HG02973 (cell line): Measurements from ENCODE around the gene GSAP.

Experiments
- ATAC-seq: cut with Tn5 transposase; IDR thresholded peaks from one replicate; pipeline ENCODE4 v1.9.1; 2021; ENCODE audit warnings: moderate library complexity; ENCODE audit not compliant: unreplicated experiment

GSAP gene

GRCh38 chr7:77441046-77441445 lies 24.9 kb upstream of the GSAP start:
- no peak for ATAC-seq

GRCh38 chr7:77439572-77439971 lies 23.4 kb upstream of the GSAP start:
- no peak for ATAC-seq

- ATAC-seq, result no peak
Observed at GRCh38 chr7:77438131-77438530, 22.0 kb upstream of the GSAP start.

- no peak for ATAC-seq
Observed at GRCh38 chr7:77434570-77435275, 18.6 kb upstream of the GSAP start.

- ATAC-seq, result no peak
Observed at GRCh38 chr7:77433901-77434300, 17.8 kb upstream of the GSAP start.

- no peak for ATAC-seq
Observed at GRCh38 chr7:77430927-77431326, 14.8 kb upstream of the GSAP start.

- no peak for ATAC-seq
Observed at GRCh38 chr7:77428777-77429231, 12.7 kb upstream of the GSAP start.

GRCh38 chr7:77427996-77428603 lies 12.0 kb upstream of the GSAP start:
- no peak for ATAC-seq

GRCh38 chr7:77426521-77427051 lies 10.4 kb upstream of the GSAP start:
- ATAC-seq, result no peak

- ATAC-seq, result peak; percentile 65
Observed at GRCh38 chr7:77426052-77426404, 9.9 kb upstream of the GSAP start.

GRCh38 chr7:77425101-77426051 lies 9.2 kb upstream of the GSAP start:
- no peak for ATAC-seq

- no peak for ATAC-seq
Observed at GRCh38 chr7:77422500-77422899, 6.4 kb upstream of the GSAP start.

GRCh38 chr7:77420986-77421672 lies 5.0 kb upstream of the GSAP start:
- ATAC-seq, result no peak

- ATAC-seq, result no peak
Observed at GRCh38 chr7:77420438-77420837, 4.3 kb upstream of the GSAP start.

- ATAC-seq, result no peak
Observed at GRCh38 chr7:77419102-77419501, 3.0 kb upstream of the GSAP start.

GRCh38 chr7:77417801-77418200 lies 1.7 kb upstream of the GSAP start:
- no peak for ATAC-seq

GRCh38 chr7:77416621-77417371 lies 647 bp upstream of the GSAP start:
- peak; percentile 21 for ATAC-seq

- peak; percentile 43 for ATAC-seq
Observed at GRCh38 chr7:77415476-77415822, 700 bp downstream of the GSAP start.

GRCh38 chr7:77413861-77414424 lies 2.2 kb downstream of the GSAP start:
- no peak for ATAC-seq

GRCh38 chr7:77413128-77413527 lies 3.0 kb downstream of the GSAP start:
- no peak for ATAC-seq
